HEK293 (cell line): ENCODE data around the gene MICU1.
A peak's percentile ranks its signal among the peaks of the same experiment; 100 is the strongest.

ENCODE experiments used
- CTCF ChIA-PET: fragments of 350-600 bp; formaldehyde crosslinking; extraction: SDS; loops from one replicate; lab custom pipeline; 2021; ENCODE audit warnings: antibody characterized with exemption; lab: Yijun Ruan, JAX
- POLR2A ChIA-PET: fragments of 300-600 bp; formaldehyde crosslinking; extraction: SDS; loops from one replicate; lab custom pipeline; 2020; ENCODE audit warnings: antibody characterized with exemption, inconsistent platforms; lab: Yijun Ruan, JAX
- H3K27ac ChIP-seq: fragments of 200-500 bp; sonication (Bioruptor generic); 2 replicates; pipeline ENCODE4 v1.5.1; 2014; ENCODE audit warnings: low read depth, low read length, control low read depth, inconsistent platforms; ENCODE audit errors: extremely low read depth
- H3K36me3 ChIP-seq, 2 experiments: fragments of 200-500 bp in 1 of 2; sonication (Bioruptor generic) in 1 of 2; 1 replicate in 1 of 2; 2 replicates in 1 of 2; pipeline ENCODE4 v1.5.1; 2014 to 2017; ENCODE audit warnings: inconsistent platforms in 2 of 2, low read length in 2 of 2; ENCODE audit not compliant: control insufficient read depth in 2 of 2, insufficient read depth in 1 of 2
- H3K4me1 ChIP-seq: fragments of 200-500 bp; sonication (Bioruptor generic); 2 replicates; pipeline ENCODE4 v1.5.1; 2014; ENCODE audit warnings: mild to moderate bottlenecking, low read length, inconsistent platforms; ENCODE audit not compliant: control insufficient read depth, insufficient read depth
- H3K4me3 ChIP-seq: 2 replicates; pipeline ENCODE4 v1.5.1; 2011; ENCODE audit warnings: low read depth, mild to moderate bottlenecking, control low read depth, low read length, moderate library complexity
- H3K9me3 ChIP-seq: fragments of 200-500 bp; sonication (Bioruptor generic); 2 replicates; pipeline ENCODE4 v1.5.1; 2014; ENCODE audit warnings: low read depth, low read length, inconsistent platforms; ENCODE audit not compliant: control insufficient read depth, insufficient read depth
- GLI4 ChIP-seq: fragments of 450-650 bp; formaldehyde crosslinking; IDR thresholded peaks from 2 replicates; pipeline ENCODE4 v1.5.1; 2016; ENCODE audit warnings: missing biosample characterization, missing genetic modification characterization
- HOXA7 ChIP-seq: sonication (generic); formaldehyde crosslinking; IDR thresholded peaks from 2 replicates; pipeline ENCODE4 v1.8.1; 2022; ENCODE audit warnings: missing genetic modification reagents, borderline replicate concordance
- HOXC10 ChIP-seq: sonication (generic); formaldehyde crosslinking; IDR thresholded peaks from 2 replicates; pipeline ENCODE4 v1.8.1; 2023; ENCODE audit warnings: mild to moderate bottlenecking, missing genetic modification reagents
- KLF10 ChIP-seq: fragments of 450-650 bp; IDR thresholded peaks from 2 replicates; pipeline ENCODE4 v1.5.1; 2018; ENCODE audit warnings: missing biosample characterization, mild to moderate bottlenecking, missing genetic modification characterization
- MYNN ChIP-seq: fragments of 450-650 bp; formaldehyde crosslinking; IDR thresholded peaks from 2 replicates; pipeline ENCODE4 v1.5.1; 2016; ENCODE audit warnings: missing biosample characterization, missing genetic modification characterization, borderline replicate concordance
- SP2 ChIP-seq: fragments of 450-650 bp; formaldehyde crosslinking; IDR thresholded peaks from 2 replicates; pipeline ENCODE4 v1.5.1; 2016; ENCODE audit warnings: missing biosample characterization, missing genetic modification characterization
- YY1 ChIP-seq: fragments of 450-650 bp; formaldehyde crosslinking; IDR thresholded peaks from 2 replicates; pipeline ENCODE4 v1.5.1; 2018; ENCODE audit warnings: missing biosample characterization, missing genetic modification characterization
- YY2 ChIP-seq: fragments of 450-650 bp; formaldehyde crosslinking; IDR thresholded peaks from 2 replicates; pipeline ENCODE4 v1.5.1; 2016; ENCODE audit warnings: missing biosample characterization, missing genetic modification characterization
- ZBTB1 ChIP-seq: fragments of 450-650 bp; formaldehyde crosslinking; IDR thresholded peaks from 2 replicates; pipeline ENCODE4 v1.5.1; 2016; ENCODE audit warnings: missing biosample characterization, missing genetic modification characterization
- ZBTB48 ChIP-seq: fragments of 450-650 bp; formaldehyde crosslinking; IDR thresholded peaks from 2 replicates; pipeline ENCODE4 v1.5.1; 2016; ENCODE audit warnings: missing biosample characterization, missing genetic modification characterization
- ZBTB7A ChIP-seq: fragments of 450-650 bp; formaldehyde crosslinking; IDR thresholded peaks from 2 replicates; pipeline ENCODE4 v1.5.1; 2016; ENCODE audit warnings: low read depth, missing biosample characterization, missing genetic modification characterization
- ZEB2 ChIP-seq: fragments of 450-650 bp; formaldehyde crosslinking; IDR thresholded peaks from 2 replicates; pipeline ENCODE4 v1.5.1; 2016; ENCODE audit warnings: missing biosample characterization, missing genetic modification characterization
- ZNF157 ChIP-seq: fragments of 450-650 bp; formaldehyde crosslinking; IDR thresholded peaks from 2 replicates; pipeline ENCODE4 v1.5.1; 2016; ENCODE audit warnings: missing biosample characterization, missing genetic modification characterization
- ZNF19 ChIP-seq: fragments of 450-650 bp; formaldehyde crosslinking; IDR thresholded peaks from 2 replicates; pipeline ENCODE4; 2016; ENCODE audit warnings: missing biosample characterization, missing genetic modification characterization, low read depth
- ZNF211 ChIP-seq: fragments of 450-650 bp; formaldehyde crosslinking; IDR thresholded peaks from 2 replicates; pipeline ENCODE4 v1.5.1; 2016; ENCODE audit warnings: low read depth, missing biosample characterization, missing genetic modification characterization
- ZNF223 ChIP-seq: fragments of 450-650 bp; formaldehyde crosslinking; IDR thresholded peaks from 2 replicates; pipeline ENCODE4 v1.5.1; 2016; ENCODE audit warnings: missing biosample characterization, missing genetic modification characterization
- ZNF239 ChIP-seq: fragments of 450-650 bp; formaldehyde crosslinking; IDR thresholded peaks from 2 replicates; pipeline ENCODE4 v1.5.1; 2016; ENCODE audit warnings: missing biosample characterization, missing genetic modification characterization
- ZNF274 ChIP-seq, 2 experiments: fragments of 200-500 bp in 1 of 2; fragments of 450-650 bp in 1 of 2; sonication (Bioruptor generic) in 1 of 2; formaldehyde crosslinking in 1 of 2; IDR thresholded peaks; 2 replicates each; pipeline versions ENCODE4 v1.5.1 to v1.6.1; 2014 to 2016; ENCODE audit warnings: borderline replicate concordance in 1 of 2, inconsistent platforms in 1 of 2, low read length in 1 of 2, missing biosample characterization in 1 of 2, missing genetic modification characterization in 1 of 2
- ZNF37A ChIP-seq: fragments of 450-650 bp; IDR thresholded peaks from 2 replicates; pipeline ENCODE4 v1.5.1; 2018; ENCODE audit warnings: missing biosample characterization, missing genetic modification characterization
- ZNF394 ChIP-seq: fragments of 450-650 bp; formaldehyde crosslinking; IDR thresholded peaks from 2 replicates; pipeline ENCODE4 v1.5.1; 2016; ENCODE audit warnings: missing biosample characterization, missing genetic modification characterization, mild to moderate bottlenecking, moderate library complexity, borderline replicate concordance
- ZNF473 ChIP-seq: fragments of 450-650 bp; formaldehyde crosslinking; IDR thresholded peaks from 2 replicates; pipeline ENCODE4 v1.5.1; 2017; ENCODE audit warnings: missing biosample characterization, missing genetic modification characterization
- ZNF571 ChIP-seq: fragments of 450-650 bp; formaldehyde crosslinking; IDR thresholded peaks from 2 replicates; pipeline ENCODE4 v1.5.0; 2017; ENCODE audit warnings: missing biosample characterization, missing genetic modification characterization
- ZNF623 ChIP-seq: fragments of 450-650 bp; formaldehyde crosslinking; IDR thresholded peaks from 2 replicates; pipeline ENCODE4 v1.5.1; 2016; ENCODE audit warnings: missing biosample characterization, missing genetic modification characterization
- TF ChIP-seq, protein P1 (sequence below): fragments of 450-650 bp; formaldehyde crosslinking; IDR thresholded peaks from 2 replicates; pipeline ENCODE4 v1.5.1; 2016; ENCODE audit warnings: missing biosample characterization, missing genetic modification characterization
- TF ChIP-seq, protein P2 (sequence below): fragments of 450-650 bp; formaldehyde crosslinking; IDR thresholded peaks from 2 replicates; pipeline ENCODE4 v1.5.1; 2016; ENCODE audit warnings: missing biosample characterization, missing genetic modification characterization, low read depth
- TF ChIP-seq, protein P3 (sequence below): sonication (generic); formaldehyde crosslinking; IDR thresholded peaks from 2 replicates; pipeline ENCODE4 v1.8.1; 2022; ENCODE audit warnings: mild to moderate bottlenecking, moderate library complexity, missing genetic modification reagents
- TF ChIP-seq, protein P4 (sequence below): fragments of 450-650 bp; formaldehyde crosslinking; IDR thresholded peaks from 2 replicates; pipeline ENCODE4 v1.5.1; 2016; ENCODE audit warnings: missing biosample characterization, missing genetic modification characterization, low read depth

The MICU1 gene

DNA sequence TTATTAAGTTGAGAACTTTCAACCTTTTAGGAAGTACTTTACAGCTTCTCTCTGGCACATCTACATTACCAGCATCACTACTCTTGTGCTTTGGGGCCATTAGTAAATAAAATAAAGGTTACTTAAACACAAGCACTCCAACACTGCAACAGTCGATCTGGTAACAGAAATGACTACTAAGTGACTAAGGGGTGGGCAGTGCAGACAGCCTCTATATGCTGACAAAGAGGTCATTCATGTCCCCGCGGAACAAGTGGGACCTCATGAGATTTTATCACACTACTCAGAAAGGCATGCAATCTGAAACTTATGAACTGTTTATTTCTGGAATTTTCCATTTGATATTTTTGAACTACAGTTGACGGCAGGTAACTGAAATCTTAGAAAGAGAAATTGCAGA is 159.9 kb downstream of the MICU1 start:
- CTCF ChIA-PET = no interaction called here

GRCh38 chr10:72464438-72464837 is 161.4 kb downstream of the MICU1 start:
- no peaks in the 10 kb centered on the region for H3K4me1 ChIP-seq
- CTCF ChIA-PET = interaction anchor here (1.2 kb wide), 1 partner anchor 411 kb away, joined by 3 read pairs; no protein-coding TSS in a partner anchor
- no peaks in the 10 kb centered on the region for H3K36me3 ChIP-seq
- no peak overlapping the region for H3K4me3 ChIP-seq
- no peak overlapping the region for H3K27ac ChIP-seq
- H3K9me3 ChIP-seq = no peaks in the 10 kb centered on the region
- no peak for TF ChIP-seq HOXA7 (CRISPR knock-in tag)
- TF ChIP-seq GLI4 (tag by site-specific recombination) = no peak
- no peak for TF ChIP-seq ZNF223 (tag by site-specific recombination)
- TF ChIP-seq ZNF239 (tag by site-specific recombination) = no peak
- peak; percentile 92 for TF ChIP-seq ZNF211 (tag by site-specific recombination)
- TF ChIP-seq ZNF623 (tag by site-specific recombination) = no peak
- TF ChIP-seq ZEB2 (tag by site-specific recombination) = no peak
- TF ChIP-seq ZNF157 = no peak
- no peak for TF ChIP-seq ZNF19 (tag by site-specific recombination)
- TF ChIP-seq, all 188 proteins: peak for 1
- POLR2A ChIA-PET = no interaction called here

More for the DNA sequence above, 159.9 kb downstream of the MICU1 start:
- POLR2A ChIA-PET = no interaction called here
- Histone ChIP-seq H3K9me3 (no peaks in the 10 kb centered on the region), H3K4me1 (no peaks in the 10 kb centered on the region), H3K4me3 (no peak overlapping the region), H3K36me3 (peaks cover 0 to 4% of the 10 kb centered on the region in 2 experiments; a peak in 1 of 3 replicates), H3K27ac (no peak overlapping the region)
- no peak for TF ChIP-seq ZBTB7A
- TF ChIP-seq ZBTB48 (tag by site-specific recombination) = no peak
- TF ChIP-seq YY1 (tag by site-specific recombination) = no peak
- TF ChIP-seq, protein P1, sequence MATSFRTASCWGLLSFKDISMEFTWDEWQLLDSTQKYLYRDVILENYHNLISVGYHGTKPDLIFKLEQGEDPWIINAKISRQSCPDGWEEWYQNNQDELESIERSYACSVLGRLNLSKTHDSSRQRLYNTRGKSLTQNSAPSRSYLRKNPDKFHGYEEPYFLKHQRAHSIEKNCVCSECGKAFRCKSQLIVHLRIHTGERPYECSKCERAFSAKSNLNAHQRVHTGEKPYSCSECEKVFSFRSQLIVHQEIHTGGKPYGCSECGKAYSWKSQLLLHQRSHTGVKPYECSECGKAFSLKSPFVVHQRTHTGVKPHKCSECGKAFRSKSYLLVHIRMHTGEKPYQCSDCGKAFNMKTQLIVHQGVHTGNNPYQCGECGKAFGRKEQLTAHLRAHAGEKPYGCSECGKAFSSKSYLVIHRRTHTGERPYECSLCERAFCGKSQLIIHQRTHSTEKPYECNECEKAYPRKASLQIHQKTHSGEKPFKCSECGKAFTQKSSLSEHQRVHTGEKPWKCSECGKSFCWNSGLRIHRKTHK (tag by site-specific recombination) = no peak
- no peak for TF ChIP-seq ZNF571
- TF ChIP-seq, all 188 proteins: peak for 0

DNA sequence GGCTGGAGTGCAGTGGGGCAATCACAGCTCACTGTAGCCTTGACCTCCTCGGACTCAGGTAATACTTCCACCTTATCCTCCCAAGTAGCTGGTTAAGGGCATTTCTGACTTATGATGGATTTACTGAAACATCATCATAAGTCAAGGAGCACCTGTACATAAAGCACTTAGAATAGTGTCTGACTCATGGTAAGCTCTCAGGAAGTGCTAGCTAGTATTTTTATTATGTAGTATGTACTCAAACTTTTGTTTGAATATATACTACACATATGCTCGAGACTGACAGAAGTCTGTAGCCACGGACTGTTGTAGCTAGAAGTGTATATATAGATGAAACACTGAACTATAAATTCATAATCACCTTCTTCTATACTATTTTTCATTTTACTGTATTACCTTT is 163.6 kb downstream of the MICU1 start:
- no peak overlapping the region for H3K4me3 ChIP-seq
- no peaks in the 10 kb centered on the region for H3K9me3 ChIP-seq
- POLR2A ChIA-PET = interaction anchor here (0.5 to 1.1 kb wide), 3 partner anchors 15 to 102 kb away, joined by 3 read pairs; no protein-coding TSS in a partner anchor
- CTCF ChIA-PET = interaction anchor here (0.6 to 1.0 kb wide), 3 partner anchors 98 to 637 kb away, joined by 3 read pairs; no protein-coding TSS in a partner anchor
- H3K27ac ChIP-seq = no peak overlapping the region
- H3K4me1 ChIP-seq = no peaks in the 10 kb centered on the region
- H3K36me3 ChIP-seq = no peaks in the 10 kb centered on the region; a peak in 1 of 3 replicates
- TF ChIP-seq ZBTB48 (tag by site-specific recombination) (no peak), ZBTB1 (tag by site-specific recombination) (no peak), YY2 (tag by site-specific recombination) (no peak), ZNF274 (IDR thresholded peaks at IDR 0.05; ENCODE audit: low read length) (no peak), ZNF274 (tag by site-specific recombination; IDR thresholded peaks at IDR 0.05; ENCODE audit: borderline replicate concordance) (no peak), ZNF223 (tag by site-specific recombination) (no peak), ZNF394 (tag by site-specific recombination) (no peak), MYNN (no peak), KLF10 (tag by site-specific recombination) (no peak), ZNF473 (tag by site-specific recombination) (no peak), HOXC10 (CRISPR knock-in tag) (no peak), ZNF37A (tag by site-specific recombination) (no peak), SP2 (tag by site-specific recombination) (no peak)
- TF ChIP-seq, protein P2, sequence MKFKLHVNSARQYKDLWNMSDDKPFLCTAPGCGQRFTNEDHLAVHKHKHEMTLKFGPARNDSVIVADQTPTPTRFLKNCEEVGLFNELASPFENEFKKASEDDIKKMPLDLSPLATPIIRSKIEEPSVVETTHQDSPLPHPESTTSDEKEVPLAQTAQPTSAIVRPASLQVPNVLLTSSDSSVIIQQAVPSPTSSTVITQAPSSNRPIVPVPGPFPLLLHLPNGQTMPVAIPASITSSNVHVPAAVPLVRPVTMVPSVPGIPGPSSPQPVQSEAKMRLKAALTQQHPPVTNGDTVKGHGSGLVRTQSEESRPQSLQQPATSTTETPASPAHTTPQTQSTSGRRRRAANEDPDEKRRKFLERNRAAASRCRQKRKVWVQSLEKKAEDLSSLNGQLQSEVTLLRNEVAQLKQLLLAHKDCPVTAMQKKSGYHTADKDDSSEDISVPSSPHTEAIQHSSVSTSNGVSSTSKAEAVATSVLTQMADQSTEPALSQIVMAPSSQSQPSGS = no peak
- TF ChIP-seq, protein P3, sequence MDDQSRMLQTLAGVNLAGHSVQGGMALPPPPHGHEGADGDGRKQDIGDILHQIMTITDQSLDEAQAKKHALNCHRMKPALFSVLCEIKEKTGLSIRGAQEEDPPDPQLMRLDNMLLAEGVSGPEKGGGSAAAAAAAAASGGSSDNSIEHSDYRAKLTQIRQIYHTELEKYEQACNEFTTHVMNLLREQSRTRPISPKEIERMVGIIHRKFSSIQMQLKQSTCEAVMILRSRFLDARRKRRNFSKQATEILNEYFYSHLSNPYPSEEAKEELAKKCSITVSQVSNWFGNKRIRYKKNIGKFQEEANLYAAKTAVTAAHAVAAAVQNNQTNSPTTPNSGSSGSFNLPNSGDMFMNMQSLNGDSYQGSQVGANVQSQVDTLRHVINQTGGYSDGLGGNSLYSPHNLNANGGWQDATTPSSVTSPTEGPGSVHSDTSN (CRISPR knock-in tag) = no peak
- TF ChIP-seq, protein P4, sequence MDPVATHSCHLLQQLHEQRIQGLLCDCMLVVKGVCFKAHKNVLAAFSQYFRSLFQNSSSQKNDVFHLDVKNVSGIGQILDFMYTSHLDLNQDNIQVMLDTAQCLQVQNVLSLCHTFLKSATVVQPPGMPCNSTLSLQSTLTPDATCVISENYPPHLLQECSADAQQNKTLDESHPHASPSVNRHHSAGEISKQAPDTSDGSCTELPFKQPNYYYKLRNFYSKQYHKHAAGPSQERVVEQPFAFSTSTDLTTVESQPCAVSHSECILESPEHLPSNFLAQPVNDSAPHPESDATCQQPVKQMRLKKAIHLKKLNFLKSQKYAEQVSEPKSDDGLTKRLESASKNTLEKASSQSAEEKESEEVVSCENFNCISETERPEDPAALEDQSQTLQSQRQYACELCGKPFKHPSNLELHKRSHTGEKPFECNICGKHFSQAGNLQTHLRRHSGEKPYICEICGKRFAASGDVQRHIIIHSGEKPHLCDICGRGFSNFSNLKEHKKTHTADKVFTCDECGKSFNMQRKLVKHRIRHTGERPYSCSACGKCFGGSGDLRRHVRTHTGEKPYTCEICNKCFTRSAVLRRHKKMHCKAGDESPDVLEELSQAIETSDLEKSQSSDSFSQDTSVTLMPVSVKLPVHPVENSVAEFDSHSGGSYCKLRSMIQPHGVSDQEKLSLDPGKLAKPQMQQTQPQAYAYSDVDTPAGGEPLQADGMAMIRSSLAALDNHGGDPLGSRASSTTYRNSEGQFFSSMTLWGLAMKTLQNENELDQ = no peak
